Pancreas (tissue), 10 donors: ENCODE results near the gene MARCKS. TPM values are rescaled to one million over a fixed set of nuclear protein-coding genes. Genes with fewer than 3 reads are reported as not detected.
"Not testable (repeated sequence)": the region's sequence is repeated elsewhere in the genome, so short reads cannot be mapped to it uniquely, and the experiment has no call there.

ENCODE experiments used
- ATAC-seq, 4 donors: fragments of 200-7000 bp; cut with Tn5 transposase; one replicate each; pipeline versions ENCODE4 v1.8.0 to v1.9.1; 2020; ENCODE audit warnings: mild to moderate bottlenecking in 4 of 4, moderate library complexity in 4 of 4
- DNase-seq, 6 donors: peaks; one replicate each; pipeline ENCODE4 v3.0.0-alpha.2; 2020
- FAIRE-seq: peaks from 2 replicates; lab custom pipeline; 2012; peaks lifted over from hg19 to GRCh38; lab: Jason Lieb, UNC
- H3K27ac ChIP-seq, 4 donors: fragments of 200-600 bp; sonication (generic); 1 replicate in 3 of 4; 2 replicates in 1 of 4; pipeline versions ENCODE4 v1.5.0 to v1.8.0; 2020
- H3K27me3 ChIP-seq, 4 donors: fragments of 200-600 bp; one replicate each; pipeline ENCODE4 v1.8.0; 2021
- H3K36me3 ChIP-seq, 3 donors: fragments of 200-600 bp; sonication (generic) in 1 of 3; one replicate each; pipeline versions ENCODE4 v1.5.0 to v1.8.0; 2020 to 2021
- H3K4me1 ChIP-seq, 3 donors: fragments of 200-600 bp; one replicate each; pipeline ENCODE4 v1.8.0; 2021
- H3K4me3 ChIP-seq, 4 donors: fragments of 200-600 bp; sonication (generic) in 2 of 4; one replicate each; pipeline versions ENCODE4 v1.5.0 to v1.8.0; 2020 to 2021
- H3K9me3 ChIP-seq, 4 donors: fragments of 200-600 bp; one replicate each; pipeline ENCODE4 v1.8.0; 2021
- WGBS, 2 donors: extraction: QIAGEN DNeasy Blood & Tissue Kit; methylation state at CpG; one replicate each; pipeline ENCODE4 v1.1.7; 2013; 5-methylcytosine and 5-hydroxymethylcytosine counted together
- intact Hi-C, 3 donors: fragments of 100-400 bp; cut with DNase I; formaldehyde crosslinking; loops; one replicate each; pipeline versions ENCODE4 v1.11.1 to v1.14.2; 2022
- polyA plus RNA-seq, 2 donors: library from polyadenylated mRNA; stranded (reverse); fragments of 200-250 nt; gene quantifications; one replicate each; pipeline ENCODE4 v1.2.3, GENCODE V29; 2013
- total RNA-seq, 6 donors: library from RNA; stranded (reverse); fragmentation: NEBNext Ultra II Directional in 4 of 6; extraction: Animal tissue kit (Norgen Biotek cat#: 25700) in 4 of 6; gene quantifications; one replicate each; pipeline versions ENCODE4 v1.2.1 to v1.2.4, GENCODE V29; 2021 to 2023
- TF ChIP-seq, protein P1 (sequence below), 4 donors: fragments of 200-600 bp; sonication (generic) in 3 of 4; IDR thresholded peaks; one replicate each; pipeline versions ENCODE4 v1.5.0 to v1.8.0; 2021; ENCODE audit warnings: antibody characterized with exemption in 4 of 4
- donor health status: healthy with polysubstance abuse.
- donor health status: DM: no; HTN: no; CAD: no; lungs with moderate emphysema.
- donor health status: DM: no; HTN: no; CAD: no.
- donor health status: control.
- donor health status: control.
- donor health status: Bipolar disorder and iron deficiency.
- donor health status: DM: yes; HTN: yes; CAD: no.
- donor health status: DM: no; HTN: no; CAD: no.
- donor health status: DM: no; HTN: no; CAD: no.
- donor health status: DM: yes; HTN: yes; CAD: no.

MARCKS gene
- total and polyA plus RNA-seq, 8 donors, result 14.0 to 118 (median 51.8) TPM

DNA sequence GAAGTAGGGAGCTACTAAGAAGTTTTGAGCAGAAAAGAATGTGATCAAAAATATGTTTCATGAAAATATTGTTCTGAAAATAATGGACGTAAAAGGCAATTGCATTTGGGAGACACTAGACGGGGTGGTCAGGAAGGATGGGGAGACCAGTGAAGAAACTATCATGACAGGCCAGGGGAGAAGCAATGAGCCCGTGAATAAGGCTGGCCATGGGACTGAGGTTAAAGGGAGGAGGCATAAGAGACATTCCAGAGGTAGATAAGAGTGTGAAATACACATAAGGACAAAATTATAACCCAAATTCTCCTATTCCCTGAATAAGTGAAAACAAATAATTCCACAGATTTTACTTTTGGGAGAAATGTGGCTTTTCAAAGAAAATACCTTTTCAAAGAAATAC lies 51.7 kb downstream of the MARCKS start:
- Histone ChIP-seq H3K27ac (no peak overlapping the region), H3K9me3 (no peaks in the 10 kb centered on the region), H3K36me3 (no peaks in the 10 kb centered on the region), H3K4me3 (no peak overlapping the region), H3K27me3 (no peaks in the 10 kb centered on the region), H3K4me1 (no peaks in the 10 kb centered on the region)
- DNase-seq (no peak), FAIRE-seq (no peak), ATAC-seq (no peak)
- 46 to 59% methylated on average over 3 of the region's 3 CpGs for WGBS, 2 donors
- intact Hi-C loops, result no loop called here
- TF ChIP-seq, protein P1, sequence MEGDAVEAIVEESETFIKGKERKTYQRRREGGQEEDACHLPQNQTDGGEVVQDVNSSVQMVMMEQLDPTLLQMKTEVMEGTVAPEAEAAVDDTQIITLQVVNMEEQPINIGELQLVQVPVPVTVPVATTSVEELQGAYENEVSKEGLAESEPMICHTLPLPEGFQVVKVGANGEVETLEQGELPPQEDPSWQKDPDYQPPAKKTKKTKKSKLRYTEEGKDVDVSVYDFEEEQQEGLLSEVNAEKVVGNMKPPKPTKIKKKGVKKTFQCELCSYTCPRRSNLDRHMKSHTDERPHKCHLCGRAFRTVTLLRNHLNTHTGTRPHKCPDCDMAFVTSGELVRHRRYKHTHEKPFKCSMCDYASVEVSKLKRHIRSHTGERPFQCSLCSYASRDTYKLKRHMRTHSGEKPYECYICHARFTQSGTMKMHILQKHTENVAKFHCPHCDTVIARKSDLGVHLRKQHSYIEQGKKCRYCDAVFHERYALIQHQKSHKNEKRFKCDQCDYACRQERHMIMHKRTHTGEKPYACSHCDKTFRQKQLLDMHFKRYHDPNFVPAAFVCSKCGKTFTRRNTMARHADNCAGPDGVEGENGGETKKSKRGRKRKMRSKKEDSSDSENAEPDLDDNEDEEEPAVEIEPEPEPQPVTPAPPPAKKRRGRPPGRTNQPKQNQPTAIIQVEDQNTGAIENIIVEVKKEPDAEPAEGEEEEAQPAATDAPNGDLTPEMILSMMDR (IDR thresholded peaks at IDR 0.05), result no peak

DNA sequence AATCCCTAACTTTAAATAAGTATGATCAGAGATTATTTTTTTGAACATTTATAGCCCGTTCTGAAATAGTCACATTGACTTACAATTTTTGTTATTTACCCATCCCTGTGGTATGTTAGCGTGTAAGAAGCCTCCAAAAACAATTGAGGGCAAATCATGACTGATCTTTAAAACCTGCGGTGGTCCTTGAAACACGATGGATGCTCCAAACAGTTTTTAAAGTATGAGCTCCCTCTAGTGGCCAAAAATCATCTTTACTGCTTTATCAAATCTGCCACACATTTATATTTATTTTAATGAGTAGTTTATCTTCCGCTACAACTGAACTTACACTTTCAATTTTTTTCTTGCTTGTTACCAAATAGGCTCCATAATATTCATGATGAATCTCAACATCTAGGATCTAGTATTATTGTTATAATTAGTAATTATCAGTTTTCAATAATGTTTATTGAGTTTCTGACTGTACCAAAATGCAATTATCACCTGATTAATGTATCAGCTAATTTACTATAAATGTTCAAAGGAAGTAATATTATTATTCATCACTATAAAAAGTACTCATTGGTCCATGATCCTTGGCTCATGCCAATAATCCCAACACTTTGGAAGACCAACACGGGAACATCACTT lies 52.2 kb downstream of the MARCKS start:
- Histone ChIP-seq H3K4me3 (no peak overlapping the region), H3K4me1 (no peaks in the 10 kb centered on the region), H3K27me3 (no peaks in the 10 kb centered on the region), H3K27ac (no peak overlapping the region), H3K9me3 (no peaks in the 10 kb centered on the region), H3K36me3 (no peaks in the 10 kb centered on the region)
- peak; percentile 81 for FAIRE-seq
- DNase-seq, result no peak
- 16% methylated on average over 6 of the region's 6 CpGs for WGBS, 2 donors
- TF ChIP-seq, protein P1 (IDR thresholded peaks at IDR 0.05), result peak; percentile 48 to 79 (median 60)
- intact Hi-C loops, result no loop called here
- peak in 2 of 4 donors; percentile 37 to 44 for ATAC-seq

DNA sequence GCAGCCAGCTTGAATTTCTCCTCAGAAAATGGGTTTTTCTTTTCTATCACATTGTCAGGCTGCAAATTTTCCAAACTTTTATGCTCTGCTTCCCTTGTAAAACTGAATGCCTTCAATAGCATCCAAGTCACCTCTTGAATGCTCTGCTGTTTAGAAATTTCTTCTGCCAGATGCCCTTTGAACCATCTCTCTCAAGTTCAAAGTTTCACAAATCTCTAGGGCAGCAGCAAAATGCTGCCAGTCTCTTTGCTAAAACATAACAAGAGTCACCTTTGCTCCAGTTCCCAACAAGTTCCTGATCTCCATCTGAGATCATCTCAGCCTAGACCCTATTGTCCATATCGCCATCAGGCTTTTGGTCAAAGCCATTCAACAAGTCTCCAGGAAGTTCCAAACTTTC lies 53.1 kb downstream of the MARCKS start:
- H3K9me3 ChIP-seq, H3K4me3 ChIP-seq, intact Hi-C loops, DNase-seq, H3K4me1 ChIP-seq, ATAC-seq, H3K27ac ChIP-seq, FAIRE-seq, H3K27me3 ChIP-seq, H3K36me3 ChIP-seq: not testable (repeated sequence)
- 55 to 59% methylated on average over 1 of the region's 1 CpG for WGBS, 2 donors

Other genes starting within 250 kb of the MARCKS start
- gene HDAC2, start 113.8 kb downstream of the MARCKS start, total RNA-seq, result 10 to 100 TPM; 26.4 to 46.5 (median 32.2) TPM
- gene HDAC2, start 113.8 kb downstream of the MARCKS start, polyA plus RNA-seq, result 10 to 100 TPM; 23.6 to 48.9 TPM